GM19328 (cell line): ENCODE measurements around the gene OR1I1.

Experiments
- ATAC-seq: cut with Tn5 transposase; IDR thresholded peaks from one replicate; pipeline ENCODE4 v1.9.1; 2021; ENCODE audit warnings: mild to moderate bottlenecking, moderate library complexity; ENCODE audit not compliant: unreplicated experiment

The OR1I1 gene

GRCh38 chr19:15116856-15117255 lies 34.8 kb downstream of the OR1I1 start:
- ATAC-seq, result no peak

- no peak for ATAC-seq
These were observed 36.2 kb downstream of the OR1I1 start for GRCh38 chr19:15118248-15118647.

- no peak for ATAC-seq
These were observed 36.9 kb downstream of the OR1I1 start for GRCh38 chr19:15118789-15119494.

- ATAC-seq, result no peak
These were observed 38.4 kb downstream of the OR1I1 start for GRCh38 chr19:15120135-15121026.

- no peak for ATAC-seq
These were observed 40.5 kb downstream of the OR1I1 start for GRCh38 chr19:15122331-15123030.

GRCh38 chr19:15123031-15123890 lies 41.2 kb downstream of the OR1I1 start:
- ATAC-seq, result no peak

GRCh38 chr19:15123900-15124299 lies 41.9 kb downstream of the OR1I1 start:
- no peak for ATAC-seq

GRCh38 chr19:15124572-15125231 lies 42.7 kb downstream of the OR1I1 start:
- no peak for ATAC-seq

GRCh38 chr19:15125232-15126067 lies 43.4 kb downstream of the OR1I1 start:
- ATAC-seq, result peak; percentile 86

- ATAC-seq, result no peak
These were observed 44.3 kb downstream of the OR1I1 start for GRCh38 chr19:15126131-15126910.

GRCh38 chr19:15128162-15128770 lies 46.3 kb downstream of the OR1I1 start:
- ATAC-seq, result no peak

GRCh38 chr19:15129856-15130585 lies 48.0 kb downstream of the OR1I1 start:
- no peak for ATAC-seq

GRCh38 chr19:15136234-15136954 lies 54.4 kb downstream of the OR1I1 start:
- no peak for ATAC-seq

GRCh38 chr19:15137777-15138176 lies 55.8 kb downstream of the OR1I1 start:
- no peak for ATAC-seq

GRCh38 chr19:15138427-15138826 lies 56.4 kb downstream of the OR1I1 start:
- no peak for ATAC-seq

GRCh38 chr19:15141143-15141542 lies 59.1 kb downstream of the OR1I1 start:
- ATAC-seq, result no peak

GRCh38 chr19:15142313-15142712 lies 60.3 kb downstream of the OR1I1 start:
- ATAC-seq, result no peak
